SW480 (cell line): ENCODE measurements around the gene PEX5L.

Source experiments
- DNase-seq: peaks from one replicate; pipeline ENCODE4 v3.0.0-alpha.2; 2016; ENCODE audit warnings: low spot score

Gene PEX5L

DNA sequence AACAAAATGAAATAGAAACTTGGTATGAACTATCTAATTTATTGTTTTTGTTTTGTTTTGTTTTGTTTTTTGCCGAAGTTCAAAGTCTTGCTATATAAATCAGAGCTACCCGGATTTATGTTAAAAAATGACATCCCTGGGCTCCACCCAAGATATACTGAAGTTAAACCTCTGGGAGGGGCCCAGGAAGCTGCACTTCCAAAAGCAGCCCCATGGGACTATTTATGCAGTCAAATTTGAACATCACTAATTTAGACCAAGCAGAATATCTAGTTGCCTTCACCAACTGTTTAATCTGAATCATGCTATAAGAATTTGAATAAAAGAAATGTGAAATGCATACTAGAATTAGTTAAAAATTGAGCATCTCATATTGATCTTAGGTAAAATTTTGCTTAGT, 32.2 kb downstream of the PEX5L start:
- DNase-seq, result no peak

DNA sequence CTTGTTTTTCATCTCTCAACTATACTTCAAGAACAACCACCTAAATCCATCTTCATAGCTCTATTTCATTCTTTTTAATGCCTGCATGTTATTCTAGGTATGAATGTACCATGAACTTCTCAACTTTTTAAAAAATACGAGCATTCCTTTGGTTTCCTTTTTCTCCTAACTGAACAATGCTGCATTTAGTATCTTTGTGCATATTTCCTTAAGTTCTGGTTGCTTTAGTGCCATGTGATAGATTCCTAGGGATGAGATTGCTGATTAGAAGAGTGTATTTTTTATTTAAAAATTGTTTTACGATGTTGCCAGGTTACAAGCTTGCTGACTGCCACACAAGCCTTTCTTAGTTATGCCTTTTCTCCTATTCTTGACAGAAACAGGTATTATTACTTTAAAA, 34.7 kb downstream of the PEX5L start:
- no peak for DNase-seq

DNA sequence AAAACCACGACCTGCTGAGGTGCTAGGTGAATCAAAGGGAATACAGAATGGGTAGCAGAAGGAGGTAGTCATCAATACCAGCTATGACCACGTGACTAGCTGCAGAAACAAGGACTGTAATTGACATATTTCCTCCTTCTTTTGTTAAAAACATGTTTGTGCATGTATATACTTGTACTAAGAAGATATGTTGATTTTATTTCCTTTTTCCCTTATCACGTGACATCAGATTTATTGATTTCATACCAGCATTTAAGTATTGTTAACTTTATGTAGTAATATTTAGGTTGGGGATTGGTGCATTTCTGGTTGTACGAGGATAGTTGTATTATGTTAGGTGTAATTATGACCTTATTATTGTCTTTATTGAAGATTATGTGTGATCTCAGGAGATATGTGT, 36.2 kb downstream of the PEX5L start:
- DNase-seq, result no peak

DNA sequence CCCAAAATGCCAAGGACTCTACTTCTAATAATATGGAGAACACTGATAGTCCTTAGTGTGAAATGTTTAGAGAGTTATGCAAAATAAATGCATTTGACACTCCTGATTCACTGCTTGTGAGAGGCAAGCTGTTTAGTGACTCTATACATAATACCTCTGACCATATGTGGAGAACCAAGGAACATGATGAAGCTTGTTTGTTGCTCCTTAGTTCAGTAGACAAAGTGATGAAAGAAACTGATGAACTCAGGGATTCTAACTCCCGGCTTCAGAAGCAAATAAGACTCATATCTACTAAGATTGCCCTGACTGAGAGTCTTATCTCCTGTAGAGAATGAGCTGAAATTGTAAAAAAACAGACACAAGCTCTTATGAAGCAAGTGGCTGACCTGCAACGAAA, 41.3 kb downstream of the PEX5L start:
- DNase-seq, result no peak

DNA sequence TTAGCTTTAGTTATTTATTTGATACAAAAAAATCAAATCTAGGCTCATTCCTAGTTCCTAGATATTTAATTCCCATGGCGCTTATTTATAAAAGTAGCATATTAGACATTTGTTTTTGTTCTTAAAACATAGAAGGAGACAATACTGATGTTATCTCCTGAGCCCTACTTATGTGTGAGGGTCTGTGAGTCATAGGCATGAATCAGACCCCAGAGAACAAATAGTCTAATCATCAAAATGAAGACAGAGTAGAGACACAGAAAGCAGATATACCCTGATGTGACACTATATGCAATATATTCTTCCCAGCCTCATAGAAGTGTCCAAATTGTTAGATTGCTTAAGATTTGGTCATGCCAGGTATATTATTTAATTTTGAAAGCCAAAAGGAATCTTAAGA, 44.9 kb downstream of the PEX5L start:
- DNase-seq, result no peak

DNA sequence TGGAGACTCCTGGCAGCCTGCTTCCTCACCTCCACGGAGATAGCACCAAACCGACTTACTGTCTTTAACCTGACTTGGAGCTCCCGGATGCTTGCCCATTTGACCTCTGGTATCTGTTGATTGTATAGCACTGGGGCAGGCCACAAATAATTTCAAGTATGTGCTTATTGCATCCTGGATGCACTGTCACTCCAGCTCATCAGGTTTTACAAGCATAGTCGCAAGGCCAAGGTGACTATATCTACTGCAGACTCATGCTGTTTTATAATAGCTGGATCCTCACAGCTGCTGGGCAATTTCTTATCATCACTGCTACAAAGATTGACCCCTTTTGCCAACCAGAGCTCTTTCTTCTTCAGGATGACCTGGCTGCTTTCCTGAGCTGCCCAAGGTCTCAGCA, 45.6 kb downstream of the PEX5L start:
- DNase-seq, result peak; percentile 43

DNA sequence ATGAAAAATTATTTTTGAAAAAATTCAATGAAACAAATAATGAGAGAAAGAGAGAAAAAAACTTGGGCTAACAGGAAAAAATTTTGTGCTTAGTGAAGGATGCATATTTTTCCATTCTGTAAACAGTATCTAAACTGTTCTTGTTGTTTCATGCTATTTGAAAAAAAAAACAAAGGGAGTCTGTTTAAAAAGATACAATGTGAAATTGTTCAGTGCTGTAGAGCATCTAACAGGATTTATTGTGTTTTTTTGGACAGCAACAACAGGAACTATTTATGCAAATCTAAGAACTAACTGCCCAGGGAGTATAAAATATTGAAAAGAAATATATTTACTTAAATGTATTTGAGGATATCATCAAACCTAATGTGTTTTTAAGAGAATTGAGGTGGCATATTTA, 55.1 kb downstream of the PEX5L start:
- DNase-seq, result no peak

DNA sequence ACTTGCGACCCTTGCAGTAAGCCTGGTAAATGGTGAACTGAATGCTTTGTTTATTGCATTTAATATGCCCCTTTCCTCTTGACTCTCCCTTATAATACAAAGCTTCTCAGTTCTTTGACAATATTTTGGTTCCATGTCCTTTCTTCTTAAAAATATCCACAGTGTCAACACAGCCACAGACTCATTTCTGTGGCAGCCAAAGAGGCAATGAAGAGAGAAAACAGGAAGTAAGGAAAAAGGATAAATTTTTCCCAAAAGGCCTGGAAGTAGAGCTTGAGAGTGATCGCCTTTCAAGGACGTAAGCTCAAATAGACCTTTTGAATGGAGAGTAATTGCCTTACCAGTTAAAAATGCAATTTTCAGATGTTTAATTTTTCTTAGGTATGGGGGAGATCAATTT, 59.4 kb downstream of the PEX5L start:
- DNase-seq, result no peak

DNA sequence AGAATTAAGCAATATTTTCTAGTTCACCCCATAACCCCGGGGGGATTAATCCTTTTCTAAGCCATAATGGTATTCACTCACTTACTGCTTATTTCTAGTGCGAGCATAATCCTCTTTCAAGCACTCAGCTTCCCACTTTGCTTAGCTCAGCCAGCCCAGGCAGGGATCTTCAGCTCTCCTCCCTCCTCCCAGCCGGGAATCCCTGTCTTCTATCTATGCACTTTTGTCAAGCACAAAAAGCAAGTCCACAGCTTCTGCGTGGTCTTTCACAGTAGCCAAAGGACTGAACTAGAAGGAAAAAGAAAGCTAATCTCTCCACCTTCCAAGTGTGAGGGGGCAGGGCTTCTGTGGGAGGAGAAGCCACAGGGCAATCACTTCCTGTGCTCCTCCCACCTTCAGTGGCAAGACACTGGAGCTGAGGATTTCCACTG, 62.8 kb downstream of the PEX5L start:
- no peak for DNase-seq

DNA sequence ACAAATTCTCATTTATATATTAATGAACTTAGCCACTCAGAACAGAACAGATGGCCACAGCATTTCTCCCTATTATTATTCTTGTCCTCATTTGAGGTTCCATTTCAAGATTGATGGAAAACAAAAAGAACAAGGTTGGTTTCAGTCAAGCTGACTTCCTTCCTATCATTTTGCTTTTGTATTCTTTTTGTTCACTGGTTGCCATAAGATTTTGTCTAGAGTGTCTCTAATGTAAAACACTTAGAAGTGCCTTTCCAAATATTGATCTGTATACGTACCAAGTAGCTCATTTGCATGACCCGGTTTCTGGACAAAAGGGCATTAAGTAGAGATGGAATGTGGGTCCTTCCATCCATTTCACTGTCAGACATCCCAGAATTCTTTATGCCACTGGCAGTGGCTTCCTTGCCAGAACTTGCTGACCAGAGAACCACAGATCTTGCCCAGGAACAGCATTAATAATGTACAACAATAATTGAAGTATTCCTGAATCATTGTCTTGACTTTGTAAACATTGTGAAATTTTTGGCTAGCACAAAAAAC, 63.8 kb downstream of the PEX5L start:
- no peak for DNase-seq

DNA sequence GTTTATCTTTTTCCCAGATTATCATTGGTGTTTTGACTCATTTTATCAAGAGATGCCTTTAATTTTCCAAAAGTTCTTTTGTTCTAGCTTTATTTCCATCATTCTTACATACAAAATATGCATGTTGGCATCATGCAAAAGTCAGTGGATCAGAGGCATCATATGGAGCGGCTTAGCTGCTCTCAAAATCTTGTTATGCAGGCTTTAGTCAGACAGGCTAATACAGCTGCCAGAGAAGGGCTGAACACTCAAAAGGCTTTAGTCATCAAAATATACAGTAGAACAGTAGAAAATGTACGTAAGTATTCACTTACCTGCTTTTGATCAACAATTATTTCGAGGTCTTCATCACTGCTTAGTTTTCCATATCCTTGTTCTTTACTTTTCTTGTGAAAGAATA, 65.5 kb downstream of the PEX5L start:
- DNase-seq, result no peak

DNA sequence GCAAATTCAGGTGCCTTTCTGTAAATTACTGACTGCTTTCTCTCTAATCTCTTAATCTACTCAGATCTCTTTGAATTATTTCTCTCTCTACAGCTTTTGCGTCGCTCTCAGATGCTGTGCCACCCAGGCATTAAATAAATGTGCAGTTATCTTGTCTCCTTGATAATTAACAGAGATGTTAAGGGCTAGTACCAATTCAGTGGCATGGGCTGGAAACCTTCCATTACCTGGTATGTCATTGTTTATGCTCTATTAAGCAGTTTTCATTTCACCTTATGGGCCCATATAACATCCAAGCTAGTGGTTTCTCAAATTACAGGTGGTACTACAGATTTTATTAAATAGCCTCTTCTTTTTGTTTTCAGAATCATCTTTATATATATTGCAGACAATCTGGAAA, 66.0 kb downstream of the PEX5L start:
- no peak for DNase-seq

DNA sequence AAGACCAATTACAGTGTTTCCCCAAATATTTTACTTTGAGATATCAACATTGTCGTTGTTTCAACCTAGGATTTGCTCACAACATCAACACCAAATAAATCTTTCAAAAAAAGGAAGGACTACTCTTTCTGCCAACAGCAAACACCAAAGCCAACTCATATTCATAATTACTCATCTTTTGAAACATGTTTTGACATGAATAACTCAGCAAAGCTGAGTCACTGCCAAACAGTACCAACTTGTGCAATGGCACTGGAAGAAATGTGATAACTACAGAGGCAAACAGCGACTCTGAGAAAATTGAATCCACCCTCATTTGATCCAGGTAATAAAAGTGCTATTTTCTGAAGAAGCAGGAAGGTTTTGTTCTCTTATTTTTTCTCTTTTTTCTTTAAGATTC, 67.2 kb downstream of the PEX5L start:
- DNase-seq, result no peak

DNA sequence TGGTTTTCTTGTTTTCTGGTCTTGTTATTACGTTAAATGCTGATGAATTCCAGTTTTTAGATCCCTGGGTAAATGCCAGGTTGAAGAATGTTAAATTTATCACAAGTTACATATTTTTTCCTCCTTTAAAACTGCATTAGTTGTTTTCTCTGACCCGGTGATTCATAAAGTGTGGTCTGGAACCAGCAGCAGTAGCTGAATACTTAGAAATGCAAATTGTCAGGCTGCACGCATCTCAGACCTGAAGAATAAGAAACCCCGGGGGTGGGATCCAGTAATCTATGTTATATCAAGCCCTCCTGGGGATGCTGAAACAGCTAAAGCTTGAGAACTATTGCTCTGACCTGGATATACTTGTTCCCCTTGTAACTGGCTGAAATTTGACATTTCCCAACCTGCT, 69.1 kb downstream of the PEX5L start:
- no peak for DNase-seq

DNA sequence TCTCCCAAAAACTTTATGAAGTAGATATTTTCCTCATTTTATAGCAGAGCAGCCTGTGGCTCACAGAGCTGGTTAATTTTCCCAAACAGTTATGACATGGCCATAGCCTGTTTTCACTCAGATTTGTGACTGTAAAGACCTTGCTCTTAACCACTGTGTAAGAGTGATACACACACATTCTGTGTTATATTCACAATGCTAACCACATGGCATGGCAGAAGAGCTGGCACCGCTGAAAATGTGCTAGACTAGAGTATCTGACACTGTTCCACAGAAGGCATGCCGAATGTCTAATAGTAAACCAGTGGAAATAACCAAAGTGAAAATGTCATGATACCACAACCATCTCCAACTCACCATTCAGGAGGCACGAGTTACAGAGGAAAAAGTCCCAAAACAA, 71.8 kb downstream of the PEX5L start:
- DNase-seq, result no peak

DNA sequence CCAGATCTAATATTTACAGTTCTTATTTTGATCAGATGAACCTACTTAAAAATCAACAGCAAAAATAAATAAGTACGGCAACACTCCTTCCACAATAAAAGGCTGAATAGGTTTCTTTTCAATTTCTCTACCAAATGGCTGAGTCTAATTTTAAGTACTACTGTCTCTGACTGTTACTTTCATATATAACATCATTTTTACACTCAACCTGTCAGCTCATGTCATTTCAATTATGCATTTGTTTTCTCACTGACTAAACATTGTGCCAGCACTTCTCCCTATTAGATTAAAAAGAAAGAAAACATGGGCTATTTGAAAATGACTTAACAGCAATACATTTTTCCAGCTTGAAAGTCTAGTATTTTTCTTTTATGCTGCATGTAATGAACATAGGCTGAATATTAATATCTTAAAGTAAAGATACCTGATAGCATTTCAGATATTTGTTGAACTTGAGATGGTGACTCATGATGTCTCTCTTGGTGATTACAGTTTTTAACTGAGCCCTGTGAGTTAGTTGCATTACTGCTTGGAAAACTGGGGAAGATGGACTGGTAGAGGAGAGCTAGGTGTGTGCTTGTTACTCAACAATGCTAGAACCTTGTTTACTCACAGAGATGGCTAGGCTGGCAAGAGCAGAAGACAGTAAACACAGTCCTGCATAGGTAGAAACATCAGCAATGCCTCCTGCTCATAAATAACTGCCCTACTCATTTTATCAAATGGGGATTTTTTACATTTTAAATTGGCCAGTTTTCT, 73.9 kb downstream of the PEX5L start:
- no peak for DNase-seq

DNA sequence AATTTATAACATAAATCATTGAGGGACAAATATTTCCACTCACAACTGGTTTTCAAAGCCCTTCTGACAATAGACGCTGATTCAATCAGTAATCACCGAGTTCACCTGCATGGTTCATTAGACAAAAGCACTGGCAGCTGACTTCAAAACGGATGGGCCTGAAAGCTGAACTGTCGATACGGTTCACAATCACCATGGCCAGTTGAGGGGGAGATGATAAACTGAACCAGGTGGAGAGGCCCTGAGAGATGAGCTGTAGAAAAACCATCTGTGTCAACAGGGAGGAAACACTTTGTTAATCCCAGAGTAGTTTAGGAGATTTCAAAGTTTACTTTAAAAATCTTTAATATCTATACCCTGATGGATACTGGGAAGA, 75.0 kb downstream of the PEX5L start:
- DNase-seq, result no peak

DNA sequence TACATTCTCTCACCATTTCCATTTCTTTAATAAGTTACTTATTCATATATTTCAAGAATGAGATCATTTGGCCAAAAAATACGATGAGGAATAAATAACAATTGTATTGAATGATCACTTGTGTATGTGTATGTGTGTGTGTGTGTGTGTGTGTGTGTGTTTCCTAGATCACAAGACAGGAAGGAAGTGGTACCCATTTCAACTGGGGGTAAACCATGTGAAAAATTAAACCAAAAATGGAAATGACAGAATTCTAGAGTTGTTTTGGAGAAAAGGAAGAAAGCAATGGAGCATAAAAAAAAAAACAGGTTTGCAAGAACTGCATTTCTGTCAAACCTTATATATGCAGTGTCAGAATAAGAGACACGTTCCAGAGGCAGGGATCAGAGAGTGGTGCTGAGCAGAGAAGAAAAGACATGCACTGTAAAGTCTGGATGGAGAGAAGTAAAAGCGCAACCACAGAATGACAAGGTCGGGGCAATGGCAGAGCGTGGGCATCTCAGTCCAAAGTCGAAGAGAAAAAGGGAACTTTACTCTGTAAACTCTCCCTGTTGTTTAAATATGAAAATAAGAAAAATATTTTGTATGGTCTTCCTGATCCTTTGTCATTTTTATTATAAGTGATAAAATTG, 75.5 kb downstream of the PEX5L start:
- no peak for DNase-seq

DNA sequence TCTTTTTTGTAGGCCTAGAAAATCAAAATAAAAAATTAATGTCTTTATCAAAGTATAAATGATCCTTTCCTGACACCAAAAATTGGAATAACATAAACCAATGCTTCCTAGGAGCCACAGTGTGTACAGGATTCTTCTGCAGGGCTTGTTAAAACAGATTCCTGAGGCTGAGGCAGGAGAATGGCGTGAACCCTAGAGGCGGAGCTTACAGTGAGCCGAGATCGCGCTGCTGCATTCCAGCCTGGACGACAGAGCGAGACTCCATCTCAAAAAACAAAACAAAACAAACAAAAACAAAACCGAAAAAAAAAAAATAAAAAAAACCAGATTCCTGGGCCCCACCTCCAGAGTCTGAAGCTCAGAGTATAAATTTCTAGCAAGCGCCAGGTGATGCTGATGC, 78.0 kb downstream of the PEX5L start:
- no peak for DNase-seq

DNA sequence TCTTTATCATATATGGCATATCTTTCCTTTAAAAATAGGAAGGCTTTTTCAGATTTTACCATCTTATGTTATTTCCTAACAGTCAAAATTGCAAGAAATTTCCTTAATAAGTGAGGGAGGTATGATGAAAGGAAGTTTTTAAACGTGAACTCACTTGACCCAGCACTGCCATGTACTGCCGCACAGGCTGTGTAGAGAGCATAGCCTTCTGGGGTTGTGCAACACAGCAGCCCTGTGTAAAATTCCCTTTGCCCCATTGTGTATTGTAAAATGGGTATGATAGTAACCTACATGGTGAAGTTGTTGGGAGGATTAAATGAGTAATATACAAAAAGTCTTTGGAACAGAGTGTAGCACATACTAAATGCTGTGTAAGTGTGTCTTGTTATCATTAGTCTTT, 78.6 kb downstream of the PEX5L start:
- no peak for DNase-seq

DNA sequence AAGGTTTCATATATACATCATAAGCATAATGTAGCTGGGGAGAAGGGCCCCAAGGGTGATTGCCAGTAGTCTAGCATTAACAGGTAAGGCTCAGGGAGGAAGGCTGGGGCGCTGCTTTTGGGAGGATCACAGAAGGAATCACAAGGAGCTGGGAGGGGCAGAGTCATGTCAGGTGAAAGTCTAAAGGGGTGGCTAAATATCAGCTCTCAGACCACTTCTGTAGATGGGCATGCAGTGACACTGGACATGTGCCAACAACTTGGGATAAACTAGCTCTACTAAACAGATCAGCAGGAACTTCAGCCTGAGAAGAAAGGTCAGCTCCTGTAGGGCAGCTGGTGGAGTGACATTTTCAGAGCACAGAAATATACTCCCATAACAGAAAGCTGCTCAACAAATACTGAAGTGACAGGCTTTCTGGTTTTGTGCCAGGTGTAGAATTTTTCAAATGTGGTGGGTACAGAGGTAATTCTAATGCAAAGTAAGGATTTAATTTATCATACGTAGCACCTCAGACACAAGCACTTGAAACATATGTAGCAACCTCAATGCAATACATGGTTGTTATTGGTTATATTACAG, 79.4 kb downstream of the PEX5L start:
- DNase-seq, result no peak

DNA sequence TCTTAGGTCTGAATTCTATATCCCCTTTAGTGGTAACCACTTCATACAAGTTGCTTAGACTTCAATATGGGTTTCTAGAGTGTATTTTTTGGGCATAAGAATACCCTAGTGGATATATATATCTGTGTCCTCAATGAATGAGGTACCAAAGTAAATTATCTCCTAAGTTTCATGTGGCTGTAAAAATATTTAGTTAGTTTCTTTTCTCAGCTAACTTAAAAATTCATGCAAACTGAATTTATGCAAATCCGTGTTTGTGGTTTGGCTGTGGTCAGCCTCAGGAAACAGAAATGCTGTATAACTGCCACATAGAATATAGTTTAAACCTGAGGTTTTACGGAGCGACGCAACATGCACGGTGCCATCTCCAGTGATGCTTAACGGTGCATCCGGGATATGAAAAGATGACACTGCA, 80.3 kb downstream of the PEX5L start:
- DNase-seq, result no peak

DNA sequence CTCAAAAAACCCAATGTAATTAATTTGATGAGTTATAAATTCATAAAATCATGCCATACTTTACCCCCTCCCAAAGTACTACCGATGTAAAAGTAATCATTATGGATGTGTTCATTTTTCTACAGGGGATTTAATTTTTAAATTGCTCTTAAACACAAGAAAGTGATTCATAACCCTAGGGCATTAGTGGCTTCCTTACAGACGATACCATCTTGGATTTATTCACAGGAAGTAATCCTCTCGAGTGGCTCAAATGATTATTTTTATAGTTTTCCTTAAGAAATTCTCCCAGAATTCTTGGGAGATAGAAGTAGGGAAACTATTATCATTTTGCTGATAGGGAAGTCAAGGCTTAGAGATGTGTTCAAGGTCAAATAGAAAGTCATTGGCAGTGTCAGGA, 80.9 kb downstream of the PEX5L start:
- no peak for DNase-seq

DNA sequence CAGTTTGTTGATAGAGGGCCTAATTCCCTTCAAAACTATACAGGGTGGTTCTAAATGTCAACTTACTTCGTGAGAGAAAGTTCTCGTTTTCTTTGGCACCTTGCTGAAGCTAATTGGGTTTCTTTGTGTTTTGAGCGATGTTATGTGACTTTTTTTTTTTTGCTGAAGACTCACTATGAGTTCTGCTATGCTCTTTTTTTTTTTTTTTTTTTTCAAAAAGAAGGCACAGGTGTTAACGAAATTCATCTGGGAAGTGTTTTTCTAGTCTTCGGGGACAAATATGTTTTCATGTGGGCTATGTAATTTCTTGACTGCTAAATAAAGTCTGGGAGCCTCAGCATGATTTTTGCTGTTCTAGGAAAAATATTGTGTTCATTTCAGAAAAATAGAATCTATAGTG, 81.5 kb downstream of the PEX5L start:
- DNase-seq, result no peak
